ENCODE measurements around the gene CCT5. TPM values are rescaled to one million over a fixed set of nuclear protein-coding genes. Genes with fewer than 3 reads are reported as not detected.

CCT5 gene
- total RNA-seq, 2 experiments from 2014 or later, result 27.4 to 32.0 TPM

- Mint-ChIP-seq H3K4me3 (no peak overlapping the region), H3K4me1 (ENCODE audit: low read depth) (no peaks in the 10 kb centered on the region), H3K27ac (no peak overlapping the region), H3K9me3 (no peaks in the 10 kb centered on the region), H3K27me3 (no peaks in the 10 kb centered on the region), H3K36me3 (ENCODE audit: low read depth) (no peaks in the 10 kb centered on the region)
- intact Hi-C loops (cut with DNase I, micrococcal nuclease), result no loop called here
- Histone ChIP-seq H3K27me3 (ENCODE audit: control insufficient read depth in 1 of 2, insufficient read depth in 2 of 2, low read length in 2 of 2) (no peaks in the 10 kb centered on the region), H3K27ac (ENCODE audit: low read depth in 1 of 2, low read length in 2 of 2) (no peak overlapping the region), H3K4me1 (ENCODE audit: insufficient read depth, low read length) (no peaks in the 10 kb centered on the region), H3K4me3 (ENCODE audit: low read length) (no peak overlapping the region), H3K36me3 (ENCODE audit: insufficient read depth, low read length) (no peaks in the 10 kb centered on the region), H3K9me3 (ENCODE audit: control insufficient read depth in 1 of 2, insufficient read depth in 1 of 2, low read length in 2 of 2) (no peaks in the 10 kb centered on the region)
- ATAC-seq (ENCODE audit: poor library complexity) (no peak), DNase-seq (no peak)
- CTCF ChIA-PET, result no interaction called here
- POLR2A ChIA-PET, result no interaction called here
- no peak for TF ChIP-seq CTCF (IDR thresholded peaks at IDR 0.05)
Observed at GRCh38 chr5:10215366-10215765, 34.7 kb upstream of the CCT5 start.

DNA sequence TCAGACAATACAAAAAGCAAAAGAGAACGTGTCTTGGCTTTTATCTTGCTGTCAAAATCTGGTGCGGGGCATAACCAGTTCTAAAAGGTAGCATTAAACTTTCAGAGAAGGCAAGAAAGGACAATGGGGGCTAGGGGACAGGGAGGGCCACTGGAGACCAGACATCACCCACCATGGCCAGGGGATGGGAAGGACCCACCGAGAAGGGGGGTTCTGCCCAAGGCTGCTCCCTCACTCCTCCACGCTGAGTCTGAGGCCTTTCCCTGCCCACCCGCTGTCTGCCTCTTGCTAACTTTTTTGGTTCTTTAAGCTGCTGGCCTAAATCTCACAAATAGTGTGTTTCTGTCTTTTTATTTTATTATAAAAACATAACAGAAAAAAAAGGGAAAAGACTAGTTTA, 34.0 kb upstream of the CCT5 start:
- H3K4me1 Mint-ChIP-seq (ENCODE audit: low read depth), result no peaks in the 10 kb centered on the region
- intact Hi-C loops (cut with DNase I, micrococcal nuclease), result no loop called here
- H3K27ac Mint-ChIP-seq, result no peak overlapping the region
- POLR2A ChIA-PET, result no interaction called here
- no peak overlapping the region for H3K4me3 ChIP-seq (ENCODE audit: low read length)
- no peaks in the 10 kb centered on the region for H3K36me3 Mint-ChIP-seq (ENCODE audit: low read depth)
- no peak overlapping the region for H3K27ac ChIP-seq (ENCODE audit: low read depth in 1 of 2, low read length in 2 of 2)
- no peak for ATAC-seq (ENCODE audit: poor library complexity)
- no peak overlapping the region for H3K4me3 Mint-ChIP-seq
- H3K9me3 Mint-ChIP-seq, result no peaks in the 10 kb centered on the region
- H3K27me3 Mint-ChIP-seq, result no peaks in the 10 kb centered on the region
- CTCF ChIA-PET, result no interaction called here
- no peaks in the 10 kb centered on the region for H3K36me3 ChIP-seq (ENCODE audit: insufficient read depth, low read length)
- no peaks in the 10 kb centered on the region for H3K4me1 ChIP-seq (ENCODE audit: insufficient read depth, low read length)
- TF ChIP-seq CTCF (IDR thresholded peaks at IDR 0.05), result no peak
- H3K9me3 ChIP-seq (ENCODE audit: control insufficient read depth in 1 of 2, insufficient read depth in 1 of 2, low read length in 2 of 2), result no peaks in the 10 kb centered on the region
- DNase-seq, result no peak
- no peaks in the 10 kb centered on the region for H3K27me3 ChIP-seq (ENCODE audit: control insufficient read depth in 1 of 2, insufficient read depth in 2 of 2, low read length in 2 of 2)

DNA sequence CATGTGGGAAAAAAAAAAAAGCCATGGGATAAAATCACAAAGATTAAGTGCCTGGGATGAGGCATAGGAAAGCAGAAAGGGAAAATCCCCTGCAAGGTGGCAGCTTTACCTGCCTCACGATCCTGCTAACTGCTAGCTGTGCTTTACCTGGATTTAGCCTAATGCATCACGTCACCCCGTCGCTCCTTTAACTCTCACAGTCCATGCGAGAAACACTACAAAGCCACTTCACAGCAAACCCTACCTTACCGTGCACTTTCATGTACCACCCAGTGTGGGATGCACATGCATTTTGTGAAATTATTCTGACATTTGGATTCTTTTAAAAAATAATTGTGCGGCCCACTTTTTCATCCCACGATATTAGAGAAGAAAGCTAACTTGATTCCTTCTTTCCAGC, 31.4 kb upstream of the CCT5 start:
- no peaks in the 10 kb centered on the region for H3K9me3 Mint-ChIP-seq
- peaks cover 10% of the 10 kb centered on the region for H3K36me3 Mint-ChIP-seq (ENCODE audit: low read depth)
- no peak overlapping the region for H3K27ac Mint-ChIP-seq
- no peaks in the 10 kb centered on the region for H3K4me1 Mint-ChIP-seq (ENCODE audit: low read depth)
- Histone ChIP-seq H3K27ac (ENCODE audit: low read depth in 1 of 2, low read length in 2 of 2) (no peak overlapping the region), H3K36me3 (ENCODE audit: insufficient read depth, low read length) (no peaks in the 10 kb centered on the region), H3K4me1 (ENCODE audit: insufficient read depth, low read length) (no peaks in the 10 kb centered on the region), H3K9me3 (ENCODE audit: control insufficient read depth in 1 of 2, insufficient read depth in 1 of 2, low read length in 2 of 2) (no peaks in the 10 kb centered on the region), H3K27me3 (ENCODE audit: control insufficient read depth in 1 of 2, insufficient read depth in 2 of 2, low read length in 2 of 2) (no peaks in the 10 kb centered on the region), H3K4me3 (ENCODE audit: low read length) (no peak overlapping the region)
- ChIA-PET POLR2A (no interaction called here), CTCF (no interaction called here)
- H3K27me3 Mint-ChIP-seq, result no peaks in the 10 kb centered on the region
- DNase-seq, result no peak
- no peak for TF ChIP-seq CTCF (IDR thresholded peaks at IDR 0.05)
- intact Hi-C loops (cut with DNase I, micrococcal nuclease), result no loop called here
- no peak overlapping the region for H3K4me3 Mint-ChIP-seq
- no peak for ATAC-seq (ENCODE audit: poor library complexity)

All from CD4-positive, alpha-beta T cell (primary cell).